GM18868 (cell line): ENCODE results near the gene IGLL5.
"Not testable (repeated sequence)": the region's sequence is repeated elsewhere in the genome, so short reads cannot be mapped to it uniquely, and the experiment has no call there.

Source experiments
- ATAC-seq: cut with Tn5 transposase; IDR thresholded peaks from one replicate; pipeline ENCODE4 v1.9.1; 2021; ENCODE audit warnings: mild to moderate bottlenecking, moderate library complexity; ENCODE audit not compliant: unreplicated experiment

The IGLL5 gene

DNA sequence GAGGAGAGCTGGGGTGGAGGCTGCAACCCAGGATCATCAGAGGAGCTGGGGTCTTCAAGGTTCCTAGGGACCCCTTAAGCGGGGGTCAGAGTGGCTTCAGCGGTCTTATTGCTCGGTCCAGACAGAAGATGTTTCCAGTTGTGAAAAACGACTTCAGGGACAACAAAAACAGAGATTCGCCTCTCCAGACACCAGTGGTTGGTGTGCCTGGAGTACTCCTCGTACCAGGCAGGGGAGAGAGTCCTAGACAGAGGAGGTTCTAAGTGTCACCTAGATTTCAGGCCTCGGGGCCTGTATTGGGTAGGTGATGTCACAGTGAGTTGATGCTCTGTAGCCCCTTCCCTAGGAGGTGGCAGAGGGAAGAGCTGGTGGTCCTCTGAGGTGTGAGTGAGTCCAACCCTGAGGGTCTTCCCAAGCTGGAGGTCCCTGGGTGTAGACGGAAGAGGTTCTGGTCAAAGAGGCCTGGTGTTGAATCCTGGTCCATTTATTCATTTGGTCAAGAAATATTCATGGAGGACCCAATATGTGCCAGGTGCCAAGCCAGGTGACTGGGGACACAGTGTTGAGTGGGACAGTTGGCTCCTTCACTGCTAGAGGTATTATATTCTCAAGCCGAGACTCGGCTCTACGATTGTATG lies 4.4 kb upstream of the IGLL5 start:
- no peak for ATAC-seq

DNA sequence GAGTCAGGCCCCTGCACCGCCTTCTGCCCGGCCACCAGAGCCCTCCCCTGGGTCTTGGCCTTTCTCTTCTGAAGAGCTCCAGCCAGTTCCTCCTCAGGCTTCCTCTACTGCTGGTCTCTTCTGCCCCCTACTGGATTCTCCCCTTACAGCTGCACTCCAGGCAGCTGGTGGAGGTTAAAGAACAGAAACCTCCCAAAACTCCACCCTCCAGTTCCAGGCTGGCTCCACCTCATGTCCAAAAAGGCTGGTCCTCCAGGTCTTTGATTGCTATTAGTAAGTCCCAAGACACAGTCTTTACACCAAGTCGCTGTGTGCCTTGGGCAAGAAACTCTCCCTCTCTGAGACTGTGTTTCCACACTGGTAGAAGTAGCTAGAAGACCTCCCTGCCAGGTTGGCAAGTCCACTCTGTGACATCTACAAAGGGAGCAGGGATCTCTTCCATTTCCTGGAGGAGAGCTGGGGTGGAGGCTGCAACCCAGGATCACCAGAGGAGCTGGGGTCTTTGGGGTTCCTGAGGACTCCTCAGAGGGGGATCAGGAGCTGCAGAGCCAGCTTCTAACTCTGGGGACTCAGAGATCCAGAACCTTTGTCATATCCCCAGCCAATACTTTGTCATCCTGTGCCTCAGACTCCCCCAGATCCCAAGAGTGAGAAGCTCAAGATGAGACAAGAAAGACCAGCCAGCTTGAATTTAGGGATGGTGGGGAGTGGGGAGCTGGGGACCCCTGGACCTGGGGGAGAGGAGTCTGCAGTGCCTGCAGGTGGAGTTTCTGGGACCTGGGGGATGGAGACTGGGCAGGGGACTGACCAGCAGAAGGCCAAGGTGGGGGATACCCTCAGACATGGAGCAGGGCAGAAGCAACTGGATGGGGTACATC lies 3.4 kb upstream of the IGLL5 start:
- ATAC-seq = no peak

DNA sequence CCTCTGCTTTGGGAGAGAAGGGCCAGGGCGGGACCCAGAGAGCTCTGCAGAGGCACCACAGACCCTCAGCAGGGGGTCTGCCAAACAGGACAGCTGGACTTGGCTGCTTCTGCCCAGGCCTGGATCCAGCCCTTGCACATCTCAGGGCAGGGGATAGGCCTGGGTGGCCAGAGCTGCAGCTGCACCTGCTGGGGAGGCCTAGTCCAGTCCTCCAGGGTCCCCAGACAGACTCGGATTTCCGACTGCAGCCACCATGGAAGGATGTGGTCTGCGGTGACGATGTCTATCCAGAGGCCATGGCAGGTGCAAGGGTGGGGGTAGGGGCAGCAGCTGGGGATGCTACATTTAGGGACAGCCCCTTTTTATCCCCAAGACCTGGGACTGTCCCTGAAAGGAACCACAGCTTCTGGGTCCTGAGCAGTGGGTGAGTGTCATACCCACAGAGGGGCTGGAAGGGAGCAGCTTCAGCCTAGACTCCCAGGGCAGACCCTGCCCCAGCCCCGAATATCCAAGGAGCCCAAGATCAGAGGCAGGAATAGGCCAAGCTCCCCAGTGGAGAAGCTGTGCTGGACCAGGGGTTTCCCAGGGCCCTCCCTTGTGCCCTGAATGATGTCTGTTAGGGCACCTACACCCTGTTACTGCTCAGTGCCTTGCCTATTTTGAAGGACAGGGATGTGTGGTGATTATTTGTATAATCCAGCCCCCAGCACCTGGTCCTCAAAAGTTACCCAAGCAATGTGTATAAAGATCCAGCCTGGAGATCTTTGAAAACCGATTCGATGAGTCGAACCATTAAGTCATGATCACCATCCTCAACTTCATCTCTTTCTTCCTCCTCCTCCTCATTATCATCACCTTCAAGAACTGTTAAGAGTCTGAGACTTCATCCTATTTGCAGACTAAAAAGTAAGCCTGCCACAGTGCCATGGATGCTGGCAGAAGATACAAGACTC lies 2.5 kb upstream of the IGLL5 start:
- ATAC-seq = peak; percentile 55

DNA sequence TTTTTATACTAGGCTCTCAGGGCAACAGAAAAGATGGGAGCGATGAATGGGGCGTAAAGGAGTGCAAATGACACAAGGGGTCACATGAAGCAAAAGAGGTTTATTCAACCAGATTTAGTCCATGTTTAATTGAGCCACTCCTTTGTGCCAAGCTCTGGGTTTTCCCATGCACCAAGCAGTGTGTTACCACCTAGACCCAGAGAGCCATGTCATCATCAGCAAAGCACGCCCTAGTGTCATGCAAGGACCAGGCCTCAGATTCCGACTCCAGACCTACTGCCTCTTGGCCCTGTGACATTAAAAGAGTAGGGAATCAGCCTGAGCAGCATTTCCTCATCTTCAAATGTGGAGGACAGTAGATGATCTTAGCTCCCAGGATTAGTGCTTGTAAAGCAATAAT lies 1.1 kb upstream of the IGLL5 start:
- no peak for ATAC-seq

DNA sequence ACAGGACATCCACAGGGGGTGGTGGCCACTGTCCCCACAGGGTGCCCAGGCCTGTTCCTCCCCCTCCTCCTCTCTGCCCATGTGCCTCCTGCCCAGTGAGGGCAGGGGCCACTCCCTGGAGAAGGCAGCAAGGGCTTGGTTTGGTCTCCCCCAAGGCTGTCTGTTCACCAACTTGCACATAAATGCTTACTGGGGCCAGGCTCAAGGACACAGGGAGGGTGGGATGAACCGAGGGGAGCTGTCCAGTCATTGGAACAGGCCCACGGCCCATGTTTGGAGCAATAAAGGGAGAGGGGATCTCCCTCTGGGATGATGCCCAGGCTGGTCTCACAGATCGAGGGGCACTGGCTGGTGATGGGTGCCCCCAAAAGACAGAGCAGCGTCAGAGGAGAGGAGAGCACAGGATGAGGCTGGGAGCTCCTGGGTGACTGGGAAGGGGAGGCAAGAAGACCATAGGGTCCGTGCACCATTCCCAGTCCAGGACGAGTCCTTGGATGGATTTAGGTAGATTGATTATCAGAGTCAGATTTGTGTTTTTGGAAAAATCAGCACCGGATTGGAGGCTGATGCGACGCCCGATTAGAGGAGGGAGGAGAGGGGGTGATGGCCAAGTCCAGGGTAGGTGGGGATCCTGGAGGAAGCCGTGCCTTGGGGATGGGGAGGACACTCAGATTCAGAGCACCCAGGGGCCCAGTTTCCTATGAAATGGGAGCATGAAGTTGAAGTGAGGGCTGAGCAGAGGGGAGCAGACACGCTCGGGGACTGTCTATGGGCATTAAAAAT lies 1.1 kb downstream of the IGLL5 start:
- ATAC-seq = no peak

DNA sequence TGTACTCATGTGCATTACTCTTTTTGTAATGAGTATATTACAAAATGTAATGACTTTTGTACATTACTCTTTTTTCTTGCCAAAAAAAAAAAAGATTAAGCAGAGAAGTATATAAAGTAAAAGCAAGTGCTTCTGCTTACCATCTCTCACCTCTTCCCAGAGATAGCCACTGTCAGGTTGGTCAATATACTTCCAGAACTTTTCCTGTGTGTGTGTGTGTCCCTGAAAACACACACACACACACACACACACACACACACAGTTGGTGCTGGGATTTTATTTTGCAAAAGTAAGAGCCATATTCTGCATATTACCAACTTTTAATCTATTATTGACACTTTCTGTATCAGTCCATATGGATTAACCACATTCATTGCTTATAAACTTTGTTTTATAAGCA lies 2.5 kb downstream of the IGLL5 start:
- no peak for ATAC-seq

DNA sequence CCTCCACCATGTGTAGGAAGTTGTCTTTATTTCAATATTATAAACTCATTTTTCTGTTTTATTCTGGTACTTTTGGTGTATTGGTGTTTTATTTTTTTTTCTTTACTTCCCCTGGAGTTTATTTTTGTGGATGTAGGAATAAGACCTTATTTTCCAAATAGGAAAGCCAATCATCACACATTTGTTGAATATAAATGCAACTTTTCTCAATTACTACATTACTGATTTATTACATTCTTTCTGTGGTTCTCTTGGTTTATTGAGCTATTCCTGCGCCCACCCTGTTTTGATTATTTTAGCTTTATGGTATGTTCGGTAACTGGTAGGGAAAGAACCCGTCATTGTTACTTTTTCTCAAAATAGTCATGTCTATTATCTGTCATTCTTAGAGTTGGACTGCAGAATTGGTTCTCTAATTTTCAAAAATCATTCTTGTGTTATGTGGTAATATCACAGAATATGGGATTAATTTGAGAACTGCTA lies 3.6 kb downstream of the IGLL5 start:
- ATAC-seq = no peak

DNA sequence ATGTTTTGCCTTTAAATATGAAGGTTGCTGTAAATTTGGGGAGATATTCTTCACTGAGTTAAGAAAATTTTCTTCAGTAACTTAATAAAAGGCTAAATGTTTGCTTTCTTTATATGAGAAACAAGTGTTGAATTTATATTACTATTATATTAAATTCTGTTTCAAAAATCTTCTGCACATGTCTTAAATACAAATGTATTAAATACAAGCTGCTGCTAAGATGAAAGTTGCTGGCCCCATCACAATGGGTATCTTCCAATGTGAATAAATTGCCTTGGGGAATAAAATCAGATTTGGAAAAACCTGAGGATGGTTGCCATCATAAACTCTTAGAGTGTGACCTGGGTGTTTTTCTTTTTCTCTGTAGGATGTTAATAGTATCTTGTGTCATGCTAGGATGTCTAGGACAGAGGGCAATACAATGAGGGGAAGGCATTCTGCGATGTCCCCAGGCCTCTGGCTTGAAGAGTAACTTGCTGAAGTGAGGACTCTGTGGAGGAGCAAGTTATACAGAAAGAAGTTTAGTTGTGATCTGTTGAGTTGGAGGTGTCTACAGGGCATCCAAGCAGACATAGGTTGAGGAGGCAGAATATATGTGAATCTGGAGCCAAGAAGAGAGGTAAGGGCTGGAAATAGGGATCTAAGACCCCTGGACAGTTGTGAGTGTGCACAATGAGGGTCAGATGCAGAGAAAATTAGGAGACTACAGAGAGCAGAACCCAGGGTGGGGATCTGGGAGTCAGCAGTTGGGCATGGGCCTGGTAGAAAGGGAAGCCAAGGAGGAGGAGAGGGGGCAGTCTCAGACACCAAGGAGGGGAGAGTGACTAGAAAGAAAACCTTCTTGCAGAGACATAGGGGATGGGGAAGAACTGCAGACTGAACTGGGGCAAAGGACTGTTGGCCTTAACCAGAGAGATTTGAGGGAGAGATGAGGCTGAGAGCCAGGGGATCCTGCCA lies 4.8 kb downstream of the IGLL5 start:
- ATAC-seq = no peak

DNA sequence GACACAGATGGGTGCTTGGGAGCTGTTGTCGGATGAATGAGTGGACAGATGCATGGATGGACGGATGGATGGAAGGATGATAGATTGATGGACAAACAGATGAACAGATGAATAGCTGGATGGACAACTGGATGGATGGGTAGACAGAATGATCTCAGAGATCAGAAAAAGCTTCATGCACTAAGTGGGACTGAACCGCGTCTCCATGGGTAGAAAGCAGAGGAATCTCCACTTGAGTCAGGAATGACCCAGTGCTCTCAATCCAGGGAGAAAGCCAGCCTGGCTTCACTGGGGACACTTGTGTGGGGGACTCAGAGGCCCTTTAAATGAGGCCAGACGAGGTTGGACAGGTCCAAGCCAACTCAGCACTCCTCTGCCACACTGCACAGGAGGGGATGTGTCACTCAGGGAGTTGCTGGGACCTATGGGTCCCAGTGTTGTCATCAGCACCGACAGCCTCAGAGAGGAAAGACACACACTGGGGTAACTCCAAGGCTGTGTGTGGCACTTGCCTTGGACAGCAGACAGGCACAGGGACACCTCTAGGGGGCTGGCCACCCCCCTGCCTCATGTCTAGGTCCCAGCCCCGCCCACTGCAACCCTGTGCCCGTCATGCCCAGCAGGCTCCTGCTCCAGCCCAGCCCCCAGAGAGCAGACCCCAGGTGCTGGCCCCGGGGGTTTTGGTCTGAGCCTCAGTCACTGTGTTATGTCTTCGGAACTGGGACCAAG lies 5.6 kb downstream of the IGLL5 start:
- ATAC-seq = no peak

DNA sequence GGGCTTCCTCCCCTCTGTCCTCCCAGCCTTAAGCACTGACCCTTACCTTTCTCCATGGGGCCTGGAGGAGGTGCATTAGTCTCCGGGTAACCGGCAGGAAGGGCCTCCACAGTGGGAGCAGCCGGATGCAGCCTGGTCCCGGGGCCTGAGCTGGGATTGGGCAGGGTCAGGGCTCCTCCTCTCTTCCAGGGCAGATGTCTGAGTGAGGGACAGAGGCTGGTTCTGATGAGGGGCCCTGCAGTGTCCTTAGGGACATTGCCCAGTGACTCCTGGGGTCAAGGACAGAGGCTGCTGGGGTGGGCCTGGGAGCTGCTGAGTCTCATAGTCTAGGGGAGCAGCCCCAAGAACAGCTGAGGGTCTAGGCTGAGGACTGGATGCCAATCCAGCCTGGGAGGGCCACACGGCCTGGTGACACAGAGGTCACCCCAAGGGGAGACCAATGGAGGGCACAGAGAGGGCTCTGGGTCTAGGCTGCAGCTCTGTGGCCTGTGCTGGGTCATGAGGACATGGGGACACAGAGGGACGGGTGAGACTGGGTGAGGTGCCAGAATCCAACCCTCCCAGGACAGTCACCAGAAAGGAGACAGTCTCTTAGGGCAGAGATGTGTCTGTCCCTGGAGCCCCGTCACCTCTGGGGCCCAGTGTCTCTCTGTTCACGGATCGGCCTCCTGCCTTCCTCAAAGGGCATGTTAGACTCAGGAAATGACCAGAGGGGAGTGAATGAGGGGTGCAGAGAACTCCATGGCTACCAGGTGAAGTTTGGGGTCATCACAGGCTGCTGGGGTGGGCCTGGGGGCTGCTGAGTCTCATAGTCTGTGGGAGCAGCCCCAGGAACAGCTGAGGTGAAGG lies 6.5 kb downstream of the IGLL5 start:
- ATAC-seq = no peak

DNA sequence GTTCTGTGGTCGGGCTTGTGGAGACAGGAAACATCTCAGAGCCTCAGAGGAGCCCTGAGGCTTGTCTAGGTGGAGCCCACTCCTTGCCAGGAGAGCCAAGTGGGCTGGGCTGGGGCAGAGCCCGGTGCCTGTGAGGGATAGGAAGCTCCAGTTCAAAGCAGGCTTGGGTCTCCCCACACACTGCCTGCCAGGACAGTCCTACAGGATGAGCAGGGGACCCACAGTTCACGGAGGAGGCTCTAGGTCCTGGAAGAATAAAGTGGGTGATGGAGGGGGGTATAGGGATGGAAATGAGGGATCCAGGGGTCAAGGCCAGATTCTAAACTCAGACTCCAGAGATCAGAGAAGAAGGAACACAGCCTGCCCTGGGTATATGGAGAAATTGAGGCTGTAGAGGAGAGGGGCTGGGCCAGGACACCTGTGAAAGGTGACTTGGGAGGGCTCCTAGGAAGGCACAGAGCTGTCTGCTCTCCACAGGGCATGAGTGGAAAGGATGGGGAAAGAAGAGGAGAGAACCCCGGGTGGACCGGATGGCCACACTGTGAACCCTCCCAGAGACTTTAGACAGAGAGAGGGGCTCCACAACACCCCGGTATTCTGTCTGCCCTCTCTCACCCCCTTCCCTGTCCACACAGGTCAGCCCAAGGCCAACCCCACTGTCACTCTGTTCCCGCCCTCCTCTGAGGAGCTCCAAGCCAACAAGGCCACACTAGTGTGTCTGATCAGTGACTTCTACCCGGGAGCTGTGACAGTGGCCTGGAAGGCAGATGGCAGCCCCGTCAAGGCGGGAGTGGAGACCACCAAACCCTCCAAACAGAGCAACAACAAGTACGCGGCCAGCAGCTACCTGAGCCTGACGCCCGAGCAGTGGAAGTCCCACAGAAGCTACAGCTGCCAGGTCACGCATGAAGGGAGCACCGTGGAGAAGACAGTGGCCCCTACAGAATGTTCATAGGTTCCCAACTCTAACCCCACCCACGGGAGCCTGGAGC lies 7.4 kb downstream of the IGLL5 start:
- no peak for ATAC-seq

DNA sequence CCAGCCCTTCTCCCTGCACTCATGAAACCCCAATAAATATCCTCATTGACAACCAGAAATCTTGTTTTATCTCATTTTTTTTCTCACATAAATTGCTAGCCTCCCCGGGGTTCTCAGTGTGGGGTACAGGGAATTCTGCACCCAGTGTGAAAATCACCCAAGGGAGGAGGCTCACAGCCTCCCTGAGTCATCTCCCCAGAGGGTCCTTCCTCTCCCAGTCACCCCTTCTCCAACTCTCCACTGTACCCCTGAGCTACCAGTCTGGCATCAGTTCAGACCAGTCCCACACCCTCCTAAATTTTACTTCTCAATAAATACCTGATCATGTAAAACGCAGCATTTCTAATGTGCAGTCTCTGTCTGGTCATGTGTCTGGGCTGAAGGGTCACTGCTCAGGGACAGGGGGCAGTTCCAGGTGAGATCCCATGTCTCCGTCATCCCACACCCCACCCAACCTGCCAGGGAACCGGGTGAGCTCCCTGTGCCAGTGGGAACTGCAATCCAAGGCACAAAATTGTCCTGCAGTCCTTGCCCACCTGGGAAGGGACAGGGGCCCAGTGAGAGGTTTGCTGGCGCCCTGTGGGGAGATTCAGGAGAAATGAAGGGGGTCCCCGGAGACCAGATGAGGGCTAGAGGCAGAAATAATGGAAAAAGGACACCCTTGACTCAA lies 8.3 kb downstream of the IGLL5 start:
- no peak for ATAC-seq

DNA sequence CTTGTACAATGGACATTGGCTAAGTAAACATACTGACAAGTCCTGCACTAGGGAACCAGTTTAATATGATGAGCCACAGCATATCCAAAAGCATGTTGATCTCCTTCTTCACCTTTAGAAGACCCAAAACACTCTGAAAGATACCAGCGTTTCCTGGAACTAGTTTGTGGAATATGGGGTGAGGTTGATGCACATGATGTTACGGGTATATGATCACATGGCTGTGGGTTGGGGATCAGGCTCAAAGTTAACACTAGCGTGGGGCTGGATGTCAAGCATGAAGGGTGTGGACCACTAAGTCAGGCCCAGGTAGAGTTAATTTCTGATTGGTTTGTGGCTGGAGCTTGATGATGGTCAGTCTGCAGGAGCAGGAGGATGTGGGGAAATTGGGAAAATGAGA lies 9.0 kb downstream of the IGLL5 start:
- ATAC-seq = no peak

DNA sequence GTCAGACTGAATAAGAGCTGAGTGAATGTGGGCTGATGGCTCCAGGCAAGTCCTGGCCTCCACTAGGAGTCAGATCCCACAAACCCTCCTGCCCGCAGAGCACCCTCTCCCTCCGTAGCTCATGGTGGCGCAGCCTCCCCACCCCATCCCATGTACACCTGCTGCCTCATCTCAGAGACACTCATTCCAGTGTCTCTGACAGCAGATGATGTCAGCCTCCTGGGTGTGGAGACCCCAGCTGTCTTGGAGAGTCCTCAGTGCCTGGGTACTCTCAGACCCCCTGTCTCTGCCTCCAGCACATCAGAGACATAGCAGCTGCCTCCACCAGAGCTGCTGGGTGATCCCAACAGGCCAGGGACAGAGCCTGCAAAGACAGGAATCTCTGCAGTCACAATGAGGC lies 9.5 kb downstream of the IGLL5 start:
- ATAC-seq = no peak

DNA sequence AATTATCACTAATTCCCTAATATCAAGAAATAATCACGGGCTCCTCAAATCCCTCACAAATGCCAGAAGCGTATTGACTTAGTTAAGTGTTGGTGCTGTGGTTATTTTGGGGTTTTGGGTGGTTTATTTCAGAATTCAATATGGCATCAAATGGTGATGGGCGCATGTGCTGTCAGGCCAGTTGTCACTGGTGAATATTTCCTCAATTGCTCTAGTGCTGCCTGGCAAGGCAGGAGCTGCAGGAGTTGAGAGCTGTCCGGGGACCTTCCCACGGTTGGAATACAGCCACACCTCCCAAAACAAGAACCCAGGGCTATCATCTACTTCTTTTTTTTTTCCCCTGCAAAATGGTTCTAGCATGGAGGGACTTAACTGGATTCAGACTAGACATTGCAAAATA lies 10.3 kb downstream of the IGLL5 start:
- ATAC-seq = no peak

DNA sequence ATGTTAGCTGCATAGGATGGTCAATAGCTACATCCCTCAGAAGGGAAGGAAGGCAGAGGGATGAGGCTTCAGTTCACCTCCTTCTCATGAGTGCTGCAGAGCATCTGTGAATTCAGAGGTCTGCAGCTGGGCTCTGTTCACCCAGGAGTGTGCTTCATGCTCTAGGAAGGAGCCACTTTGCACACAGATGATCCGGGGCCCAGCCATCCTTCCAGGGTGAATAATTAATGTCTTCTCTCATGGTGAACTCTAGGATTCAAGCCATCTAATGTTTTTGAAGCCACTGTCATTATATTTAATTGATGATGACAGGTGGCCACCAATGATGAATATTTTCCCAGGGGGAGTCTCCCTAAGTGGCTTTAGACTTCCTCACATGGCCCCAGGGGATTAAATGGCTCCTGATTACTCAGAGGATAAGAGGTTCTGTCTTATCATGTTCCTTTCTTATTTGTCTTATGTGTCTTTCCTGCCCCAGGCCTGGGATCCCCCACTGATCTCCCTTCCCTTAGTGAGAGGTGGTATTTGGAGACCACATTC lies 10.9 kb downstream of the IGLL5 start:
- ATAC-seq = not testable (repeated sequence)
